Skeletal muscle satellite cell (primary cell): ENCODE measurements around the gene TDRD7.

Experiments
- H3K27me3 ChIP-seq: 2 replicates; pipeline ENCODE4 v1.7.0; 2013; ENCODE audit warnings: low read length; ENCODE audit not compliant: control insufficient read depth, insufficient read depth
- H3K36me3 ChIP-seq: 2 replicates; pipeline ENCODE4 v1.7.0; 2013; ENCODE audit warnings: mild to moderate bottlenecking, control low read depth, low read length; ENCODE audit not compliant: insufficient read depth
- H3K4me1 ChIP-seq: 2 replicates; pipeline ENCODE4 v1.7.0; 2013; ENCODE audit warnings: low read length; ENCODE audit not compliant: control insufficient read depth, insufficient read depth
- H3K4me2 ChIP-seq: 2 replicates; pipeline ENCODE4 v1.7.0; 2013; ENCODE audit warnings: mild to moderate bottlenecking, low read length
- H3K4me3 ChIP-seq: 2 replicates; pipeline ENCODE4 v1.7.0; 2013; ENCODE audit warnings: low read length
- H3K9ac ChIP-seq: 2 replicates; pipeline ENCODE4 v1.7.0; 2013; ENCODE audit warnings: mild to moderate bottlenecking, low read depth, low read length, moderate library complexity
- H3K9me3 ChIP-seq: replicated peaks from 2 replicates; pipeline ENCODE4 v1.7.0; 2013; ENCODE audit warnings: mild to moderate bottlenecking, control low read depth, low read length

The TDRD7 gene

DNA sequence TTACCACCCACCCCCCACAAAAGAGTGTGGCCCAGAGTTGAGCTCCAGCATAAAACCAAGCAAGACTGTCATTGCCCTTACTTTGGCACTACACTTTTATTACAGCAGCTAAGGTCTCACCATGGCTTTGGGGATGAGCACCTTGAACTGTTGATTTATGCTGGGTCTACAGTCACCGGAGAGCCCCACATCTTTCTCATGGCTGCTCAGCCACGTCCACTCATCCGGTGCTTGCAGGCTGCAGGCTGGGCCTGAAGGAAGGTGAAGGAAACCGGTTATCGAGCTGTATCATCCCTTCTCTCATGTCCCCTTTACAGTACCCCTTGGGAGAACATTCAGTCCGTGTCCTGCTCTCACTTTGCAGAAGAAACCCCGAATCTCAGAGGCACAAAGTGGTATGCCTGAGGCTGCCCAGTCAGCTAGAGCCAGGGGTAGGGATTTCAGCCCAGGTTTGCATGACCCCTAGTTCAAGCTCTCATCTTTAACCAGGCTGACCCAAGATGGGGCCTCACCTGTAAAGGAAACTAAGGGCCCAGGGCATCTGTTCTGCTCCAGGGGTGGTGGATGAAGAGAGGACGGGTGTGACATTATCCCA lies 101.2 kb downstream of the TDRD7 start:
- Histone ChIP-seq H3K36me3 (no peaks in the 10 kb centered on the region), H3K4me1 (peaks cover 3% of the 10 kb centered on the region), H3K27me3 (peaks cover 28% of the 10 kb centered on the region), H3K9me3 (no peaks in the 10 kb centered on the region), H3K4me3 (no peak overlapping the region), H3K4me2 (no peak overlapping the region), H3K9ac (no peak overlapping the region)

DNA sequence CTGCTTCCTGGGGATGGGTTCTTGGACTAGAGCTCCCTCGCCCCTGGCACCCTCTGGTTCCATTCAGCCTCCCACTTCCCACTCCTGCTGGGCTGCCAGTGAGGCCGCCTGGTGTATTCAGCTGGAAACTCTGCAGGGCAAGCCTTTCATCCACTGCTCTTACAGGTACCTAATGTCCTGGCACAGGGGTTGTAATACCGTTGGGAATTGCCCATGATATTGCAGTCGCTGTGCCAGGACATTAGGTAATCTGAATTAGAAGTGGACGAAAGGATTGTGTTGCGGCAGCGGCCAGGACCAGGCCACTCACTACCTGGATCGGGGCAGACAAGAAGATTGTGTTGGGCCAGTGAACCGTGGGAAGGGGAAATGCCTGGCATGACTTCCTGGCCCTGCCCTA lies 102.6 kb downstream of the TDRD7 start:
- Histone ChIP-seq H3K27me3 (peaks cover 23% of the 10 kb centered on the region), H3K4me3 (no peak overlapping the region), H3K9me3 (no peaks in the 10 kb centered on the region)

DNA sequence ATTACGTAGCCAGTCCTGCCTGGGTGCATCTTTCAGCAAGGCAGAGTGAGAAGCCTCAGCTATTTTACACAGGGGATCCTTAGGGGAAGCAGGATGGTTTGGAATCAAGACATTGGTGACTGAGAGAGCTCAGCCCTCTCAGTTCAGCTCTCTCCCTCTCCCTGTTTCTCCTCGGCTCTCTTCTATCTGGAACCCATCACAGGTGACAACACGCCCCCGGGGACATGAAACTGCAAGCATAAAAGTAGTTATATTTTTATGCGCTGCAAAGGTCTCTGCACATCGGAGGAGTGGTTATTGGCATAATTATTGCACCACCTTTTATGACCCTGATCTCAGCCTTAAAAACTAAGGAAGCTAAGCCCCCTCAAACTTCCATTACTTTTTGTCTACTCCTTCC lies 103.8 kb downstream of the TDRD7 start:
- H3K9ac ChIP-seq, result no peak overlapping the region
- peaks cover 11% of the 10 kb centered on the region for H3K4me1 ChIP-seq
- H3K9me3 ChIP-seq, result no peaks in the 10 kb centered on the region
- no peak overlapping the region for H3K4me2 ChIP-seq
- peaks cover 28% of the 10 kb centered on the region for H3K27me3 ChIP-seq
- H3K4me3 ChIP-seq, result no peak overlapping the region
- no peaks in the 10 kb centered on the region for H3K36me3 ChIP-seq

More for the DNA sequence above, 102.6 kb downstream of the TDRD7 start:
- Histone ChIP-seq H3K4me1 (peaks cover 12% of the 10 kb centered on the region), H3K9ac (no peak overlapping the region), H3K4me2 (no peak overlapping the region), H3K36me3 (no peaks in the 10 kb centered on the region)

DNA sequence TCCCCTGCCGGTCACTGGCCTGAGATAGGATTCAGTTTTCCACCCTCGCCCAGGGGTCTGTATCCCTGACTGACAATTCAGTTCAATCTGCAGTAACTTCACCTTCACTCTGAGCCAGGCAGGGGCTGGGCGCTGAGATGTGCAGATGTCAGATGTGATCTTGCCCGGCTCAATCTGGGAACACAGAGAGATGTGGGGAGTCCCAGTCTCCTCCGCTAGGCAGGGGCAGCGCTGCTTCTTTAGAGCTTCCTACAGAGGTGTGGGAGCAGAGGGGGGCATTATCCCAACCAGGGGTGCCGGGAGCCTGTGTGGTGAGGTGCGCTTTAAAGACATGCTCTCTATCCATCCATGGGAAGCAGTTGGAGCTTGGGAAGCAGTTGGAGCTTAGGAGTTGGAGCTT lies 104.2 kb downstream of the TDRD7 start:
- H3K27me3 ChIP-seq, result peaks cover 28% of the 10 kb centered on the region
- H3K4me3 ChIP-seq, result no peak overlapping the region
- no peak overlapping the region for H3K4me2 ChIP-seq
- H3K9me3 ChIP-seq, result no peaks in the 10 kb centered on the region
- H3K36me3 ChIP-seq, result no peaks in the 10 kb centered on the region
- no peak overlapping the region for H3K9ac ChIP-seq
- peaks cover 9% of the 10 kb centered on the region for H3K4me1 ChIP-seq

DNA sequence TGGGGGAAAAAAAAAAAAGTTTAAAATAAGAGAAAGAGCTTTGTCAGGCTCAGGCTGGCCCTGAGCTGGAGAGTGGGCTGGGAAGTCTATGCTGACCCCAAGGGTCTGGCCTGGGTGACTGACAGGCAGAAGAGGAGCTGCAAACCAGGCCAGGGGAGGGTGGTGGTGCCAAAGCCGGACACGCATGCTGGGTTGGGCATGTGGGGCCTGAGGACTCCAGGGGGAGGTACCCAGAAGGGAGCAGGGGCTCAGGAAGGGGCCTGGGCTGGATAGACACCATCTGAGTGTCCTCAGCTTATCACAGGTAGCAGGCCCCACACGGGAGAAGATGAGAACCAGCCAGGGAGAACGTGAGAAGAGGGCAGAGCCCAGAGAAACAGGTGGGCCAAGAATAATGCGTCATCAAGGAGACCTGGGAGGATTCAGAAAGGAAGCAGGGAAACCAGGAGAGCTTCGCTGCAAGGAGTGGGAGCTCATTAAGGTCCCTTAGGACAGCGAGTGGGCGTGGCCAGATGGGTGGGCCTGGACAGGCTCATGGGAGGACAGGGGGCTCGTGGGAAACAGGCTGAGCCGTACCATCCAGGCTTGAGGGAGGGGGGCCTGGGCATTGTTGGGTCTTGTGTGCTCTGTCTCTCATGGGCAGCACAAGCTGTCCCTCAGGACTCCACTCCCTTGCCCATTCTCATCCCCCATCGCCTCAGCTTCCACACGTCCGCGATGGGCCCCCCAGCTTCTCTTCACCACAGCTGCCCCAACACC lies 105.6 kb downstream of the TDRD7 start:
- no peak overlapping the region for H3K4me3 ChIP-seq
- peaks cover 32% of the 10 kb centered on the region for H3K27me3 ChIP-seq

DNA sequence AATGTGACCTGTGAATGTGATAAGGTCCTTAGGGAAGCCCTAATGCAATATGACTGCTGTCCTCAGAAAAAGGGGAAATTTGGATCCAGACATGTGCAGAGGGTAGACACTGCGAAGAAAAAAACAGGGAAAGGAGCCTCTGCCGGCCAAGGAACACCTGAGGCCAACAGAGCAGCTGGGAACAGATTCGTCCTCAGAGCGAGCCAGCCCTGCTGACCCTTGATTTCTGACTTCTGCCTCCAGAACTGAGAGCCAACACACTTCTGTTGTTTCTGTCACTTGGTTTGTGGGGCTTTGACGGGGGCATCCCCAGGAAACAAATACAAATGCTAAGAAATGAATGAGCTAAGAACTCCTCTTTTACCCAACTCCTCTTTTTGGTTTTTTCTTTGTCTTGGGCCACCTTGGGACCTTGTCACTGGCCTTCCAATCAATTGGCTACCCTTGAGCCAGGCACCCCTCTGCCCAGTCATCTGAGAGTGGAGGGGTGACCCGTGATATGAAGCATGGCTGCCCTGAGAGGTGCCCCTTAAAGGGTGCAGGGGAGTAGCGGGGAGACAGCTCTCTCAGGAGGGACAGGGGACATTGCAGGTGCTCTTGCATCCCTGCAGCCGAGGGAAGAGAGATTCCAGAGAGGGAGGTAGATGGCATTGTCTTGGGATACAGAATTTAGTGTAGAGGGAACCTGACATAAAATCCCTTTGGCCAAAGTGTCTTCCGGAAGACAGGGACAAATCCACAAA lies 106.4 kb downstream of the TDRD7 start:
- Histone ChIP-seq H3K4me1 (peaks cover 9% of the 10 kb centered on the region), H3K36me3 (no peaks in the 10 kb centered on the region), H3K4me2 (peak overlapping the region; percentile 48), H3K27me3 (peaks cover 28% of the 10 kb centered on the region), H3K4me3 (no peak overlapping the region), H3K9me3 (no peaks in the 10 kb centered on the region), H3K9ac (no peak overlapping the region)

More for the DNA sequence above, 105.6 kb downstream of the TDRD7 start:
- Histone ChIP-seq H3K36me3 (no peaks in the 10 kb centered on the region), H3K4me1 (peaks cover 9% of the 10 kb centered on the region), H3K9ac (no peak overlapping the region), H3K9me3 (no peaks in the 10 kb centered on the region), H3K4me2 (no peak overlapping the region)

DNA sequence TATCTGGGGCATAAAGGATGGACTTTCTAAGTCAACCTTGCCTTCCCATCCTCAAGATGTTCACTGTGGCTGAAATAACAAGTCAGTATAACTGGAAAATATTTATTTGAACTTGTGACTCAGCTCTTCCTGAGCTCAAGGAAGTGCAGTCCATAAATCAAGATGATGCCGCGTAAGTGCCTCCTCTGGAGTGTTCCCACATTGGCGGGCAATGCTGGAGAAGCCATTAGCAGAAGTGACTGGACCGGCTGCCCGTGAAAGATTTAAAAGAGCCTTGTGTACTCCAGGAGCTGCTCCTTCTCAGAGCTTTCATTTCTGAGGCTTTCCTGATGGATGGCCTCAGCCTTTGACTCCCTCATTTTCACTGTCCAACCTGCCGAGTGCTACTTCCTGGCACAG lies 107.0 kb downstream of the TDRD7 start:
- peaks cover 32% of the 10 kb centered on the region for H3K27me3 ChIP-seq

DNA sequence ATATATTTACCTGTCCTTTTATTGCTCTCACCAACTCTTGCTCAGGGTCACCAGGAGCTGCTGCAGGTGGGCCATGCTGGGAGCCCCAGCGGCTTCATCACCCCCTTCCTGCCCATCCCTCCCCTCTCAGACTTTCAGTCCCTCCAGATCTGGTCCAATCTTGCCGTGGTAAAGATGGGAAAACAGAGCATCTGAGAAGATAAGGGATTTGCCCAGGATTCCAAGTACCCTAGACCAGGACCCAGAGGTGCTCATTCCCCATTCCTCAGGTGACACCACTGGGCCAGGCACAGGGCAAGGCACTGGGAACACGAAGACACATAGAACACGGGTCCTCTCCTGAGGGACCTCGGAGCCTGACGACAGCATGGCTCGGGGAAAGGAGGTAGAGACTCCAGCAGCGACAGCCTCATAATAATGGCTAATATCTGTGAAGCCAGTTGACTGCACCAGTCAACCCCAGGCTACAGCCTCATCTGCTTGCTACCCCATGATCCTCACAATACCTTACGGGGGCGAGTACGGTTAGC lies 107.6 kb downstream of the TDRD7 start:
- Histone ChIP-seq H3K9ac (no peak overlapping the region), H3K27me3 (peaks cover 35% of the 10 kb centered on the region)

More for the DNA sequence above, 107.0 kb downstream of the TDRD7 start:
- Histone ChIP-seq H3K9me3 (no peaks in the 10 kb centered on the region), H3K36me3 (no peaks in the 10 kb centered on the region), H3K4me3 (no peak overlapping the region), H3K4me2 (peak overlapping the region; percentile 48), H3K4me1 (peaks cover 9% of the 10 kb centered on the region), H3K9ac (no peak overlapping the region)

DNA sequence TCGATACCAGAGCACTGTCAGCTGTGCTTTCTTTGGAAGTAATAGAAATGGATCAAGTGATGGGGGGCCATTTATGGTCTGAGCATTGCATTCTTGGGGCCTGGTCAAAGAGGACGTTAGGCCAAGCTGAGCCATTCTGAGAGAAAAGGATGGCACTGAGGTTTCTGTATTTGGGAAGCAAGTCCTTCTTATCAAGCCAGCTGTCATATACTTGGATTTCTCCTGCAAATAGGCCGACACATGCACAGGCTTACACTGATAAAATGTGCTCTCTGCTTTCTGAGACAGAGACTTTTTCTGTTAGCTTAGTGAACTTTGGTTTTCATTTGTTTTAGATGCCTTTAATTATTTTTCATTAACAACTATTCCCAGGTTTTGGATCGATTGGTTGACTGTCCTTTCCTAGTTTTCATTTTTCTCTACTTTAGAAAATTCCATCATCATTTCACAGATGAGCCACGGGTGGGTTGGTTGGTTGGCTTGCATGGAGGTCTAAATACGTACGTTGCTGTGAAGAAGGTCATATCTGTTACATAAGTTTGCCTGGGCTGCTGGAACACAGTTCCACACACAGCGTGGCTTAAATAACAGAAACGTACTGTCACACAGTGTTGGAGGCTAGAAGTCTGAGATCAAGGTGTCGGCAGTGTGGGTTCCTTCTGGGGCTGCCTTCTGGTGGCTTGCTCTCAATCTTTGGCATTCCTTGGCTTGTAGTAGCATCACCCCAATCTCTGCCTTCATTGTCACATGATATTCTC lies 109.9 kb downstream of the TDRD7 start:
- Histone ChIP-seq H3K9ac (no peak overlapping the region), H3K36me3 (no peaks in the 10 kb centered on the region), H3K27me3 (peaks cover 24% of the 10 kb centered on the region), H3K4me1 (peaks cover 9% of the 10 kb centered on the region), H3K4me2 (no peak overlapping the region), H3K4me3 (no peak overlapping the region), H3K9me3 (no peaks in the 10 kb centered on the region)

More for the DNA sequence above, 107.6 kb downstream of the TDRD7 start:
- Histone ChIP-seq H3K9me3 (no peaks in the 10 kb centered on the region), H3K36me3 (no peaks in the 10 kb centered on the region), H3K4me3 (no peak overlapping the region), H3K4me2 (no peak overlapping the region), H3K4me1 (peaks cover 9% of the 10 kb centered on the region)

DNA sequence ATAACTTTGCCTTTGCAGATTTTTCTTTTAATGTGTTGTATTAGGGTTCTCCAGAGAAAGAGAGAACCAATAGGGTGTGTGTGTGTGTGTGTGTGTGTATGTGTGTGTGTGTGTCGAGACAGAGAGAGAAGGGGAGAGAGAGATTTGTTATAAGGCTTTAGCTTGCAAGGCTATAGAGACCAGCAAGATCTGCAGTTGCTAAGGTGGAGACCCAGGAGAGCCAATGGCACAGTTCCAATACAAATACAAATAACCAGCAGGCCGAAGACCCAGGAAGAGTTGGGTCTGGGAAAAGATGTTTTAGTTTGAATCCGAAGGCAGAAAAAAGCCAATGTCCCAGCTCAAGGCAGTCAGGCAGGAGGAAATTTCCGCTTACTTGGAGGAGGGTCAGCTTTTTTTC lies 112.5 kb downstream of the TDRD7 start:
- no peaks in the 10 kb centered on the region for H3K9me3 ChIP-seq
- no peak overlapping the region for H3K9ac ChIP-seq
- H3K4me1 ChIP-seq, result peaks cover 4% of the 10 kb centered on the region
- H3K4me3 ChIP-seq, result no peak overlapping the region
- peaks cover 17% of the 10 kb centered on the region for H3K27me3 ChIP-seq
- no peak overlapping the region for H3K4me2 ChIP-seq
- no peaks in the 10 kb centered on the region for H3K36me3 ChIP-seq

DNA sequence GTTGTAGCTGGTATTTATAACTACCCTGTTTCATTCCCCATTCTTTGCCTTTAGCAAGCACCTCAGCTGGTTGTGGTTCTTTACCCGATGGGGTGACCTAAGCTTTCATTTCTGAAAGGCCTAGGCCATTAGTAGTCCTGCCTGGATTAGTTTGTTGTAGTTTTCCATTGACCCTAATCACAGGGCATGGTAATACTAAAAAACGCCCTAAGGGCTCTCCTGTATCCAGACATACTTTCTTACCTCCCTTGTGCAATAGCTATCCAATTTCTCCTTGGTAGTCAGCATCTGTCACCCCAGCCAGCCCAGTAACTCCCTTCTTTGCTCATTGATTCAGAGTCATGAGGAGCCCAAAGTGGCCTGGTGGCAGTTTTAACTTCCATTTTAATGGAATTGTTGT lies 113.6 kb downstream of the TDRD7 start:
- Histone ChIP-seq H3K36me3 (no peaks in the 10 kb centered on the region), H3K27me3 (peaks cover 14% of the 10 kb centered on the region), H3K9me3 (no peaks in the 10 kb centered on the region), H3K9ac (no peak overlapping the region), H3K4me1 (peaks cover 9% of the 10 kb centered on the region), H3K4me3 (no peak overlapping the region), H3K4me2 (no peak overlapping the region)
